MCF 10A (cell line): ENCODE measurements around the gene RIPOR2. TPM values are rescaled to one million over a fixed set of nuclear protein-coding genes. Genes with fewer than 3 reads are reported as not detected.

Source experiments
- BruUV-seq: library from RNA; stranded (reverse); fragments of 400-500 nt; replicated peaks from 2 replicates; lab custom pipeline; 2021; lab: Mats Ljungman, UMichigan
- CTCF ChIA-PET: fragments of 300-600 bp; sonication (Branson Sonifier 250); formaldehyde crosslinking; extraction: SDS; loops from one replicate; lab custom pipeline; 2021; ENCODE audit warnings: antibody characterized with exemption, inconsistent platforms; lab: Yijun Ruan, JAX
- POLR2A ChIA-PET: fragments of 300-600, 350-650 bp; sonication (Branson Sonifier 250); formaldehyde crosslinking; extraction: SDS; loops from one replicate; lab custom pipeline; 2020; ENCODE audit warnings: antibody characterized with exemption, inconsistent platforms; lab: Yijun Ruan, JAX
- DNase-seq: peaks from one replicate; pipeline ENCODE4 v3.0.0-alpha.2; 2018; ENCODE audit not compliant: unreplicated experiment
- H3K27ac Mint-ChIP-seq: one replicate; pipeline ENCODE4 v1.8.0; 2022; ENCODE audit warnings: mild to moderate bottlenecking, low read depth, mixed read lengths; ENCODE audit not compliant: unreplicated experiment
- H3K27me3 Mint-ChIP-seq: one replicate; pipeline ENCODE4 v1.8.0; 2022; ENCODE audit warnings: mixed read lengths; ENCODE audit not compliant: insufficient read depth, unreplicated experiment
- H3K36me3 Mint-ChIP-seq: one replicate; pipeline ENCODE4 v1.8.0; 2022; ENCODE audit warnings: mild to moderate bottlenecking, moderate library complexity, mixed read lengths; ENCODE audit not compliant: insufficient read depth, unreplicated experiment
- H3K4me1 Mint-ChIP-seq: one replicate; pipeline ENCODE4 v1.8.0; 2022; ENCODE audit warnings: mixed read lengths; ENCODE audit not compliant: insufficient read depth, unreplicated experiment
- H3K4me3 Mint-ChIP-seq: one replicate; pipeline ENCODE4 v1.8.0; 2022; ENCODE audit warnings: mild to moderate bottlenecking, moderate library complexity, mixed read lengths; ENCODE audit not compliant: unreplicated experiment
- H3K9me3 Mint-ChIP-seq: one replicate; pipeline ENCODE4 v1.8.0; 2022; ENCODE audit warnings: mixed read lengths; ENCODE audit not compliant: unreplicated experiment
- CTCF ChIP-seq: fragments of 200-600 bp; IDR thresholded peaks from one replicate; pipeline ENCODE4 v1.8.0; 2022; ENCODE audit warnings: antibody characterized with exemption, mild to moderate bottlenecking; ENCODE audit not compliant: unreplicated experiment
- intact Hi-C: fragments of 100-400 bp; cut with micrococcal nuclease; formaldehyde crosslinking; loops from 2 replicates; pipeline ENCODE4 v1.14.1; 2022
- total RNA-seq: library from RNA; stranded (reverse); gene quantifications from 2 replicates; pipeline ENCODE4 v1.2.3, GENCODE V29; 2022

Gene RIPOR2
- total RNA-seq, 1 experiment from 2014 or later, result 4.9 TPM

DNA sequence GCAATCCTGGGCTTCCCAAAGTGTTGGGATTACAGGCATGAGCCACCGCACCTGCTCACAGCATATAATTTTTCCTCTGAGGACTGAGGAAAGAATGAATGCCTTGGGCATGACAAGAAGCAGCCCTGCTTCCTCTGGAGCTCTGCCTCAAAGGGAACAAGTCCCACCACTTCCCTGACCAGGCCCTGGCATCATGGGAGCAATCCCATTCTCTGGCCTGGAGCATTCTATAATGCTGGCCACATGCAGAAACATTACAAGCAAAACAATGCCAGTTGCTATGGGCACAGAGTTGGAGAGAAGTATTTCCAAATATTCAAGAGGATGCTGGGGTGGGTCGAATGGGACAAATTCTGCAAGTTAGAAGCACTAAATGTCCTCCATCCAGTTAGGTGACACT, 95.6 kb downstream of the RIPOR2 start:
- ChIA-PET CTCF (no interaction called here), POLR2A (no interaction called here)
- Mint-ChIP-seq H3K4me3 (no peak overlapping the region), H3K27ac (no peak overlapping the region), H3K36me3 (peaks cover 24% of the 10 kb centered on the region), H3K9me3 (no peaks in the 10 kb centered on the region), H3K27me3 (no peaks in the 10 kb centered on the region), H3K4me1 (no peaks in the 10 kb centered on the region)
- no peak for DNase-seq
- no peak for TF ChIP-seq CTCF
- BruUV-seq, result no TSS peak
- intact Hi-C loops, result no loop called here

- CTCF ChIA-PET, result no interaction called here
These were observed 96.8 kb downstream of the RIPOR2 start for GRCh38 chr6:24838994-24839393.

GRCh38 chr6:24838081-24838480, 97.7 kb downstream of the RIPOR2 start:
- Mint-ChIP-seq H3K27me3 (no peaks in the 10 kb centered on the region), H3K27ac (no peak overlapping the region), H3K9me3 (no peaks in the 10 kb centered on the region), H3K4me1 (no peaks in the 10 kb centered on the region), H3K4me3 (no peak overlapping the region), H3K36me3 (peaks cover 21% of the 10 kb centered on the region)
- intact Hi-C loops, result no loop called here
- no peak for TF ChIP-seq CTCF
- BruUV-seq, result no TSS peak
- ChIA-PET POLR2A (interaction anchor here (0.7 kb wide), 1 partner anchor 63 kb away, joined by 4 read pairs; the partner anchor contains the start of gene GMNN), CTCF (no interaction called here)
- no peak for DNase-seq

More at GRCh38 chr6:24838994-24839393, 96.8 kb downstream of the RIPOR2 start:
- intact Hi-C loops, result no loop called here
- H3K9me3 Mint-ChIP-seq, result no peaks in the 10 kb centered on the region
- H3K27ac Mint-ChIP-seq, result no peak overlapping the region
- H3K4me1 Mint-ChIP-seq, result no peaks in the 10 kb centered on the region
- no TSS peak for BruUV-seq
- POLR2A ChIA-PET, result interaction anchor here (0.7 kb wide), 1 partner anchor 64 kb away, joined by 4 read pairs; the partner anchor contains the start of gene GMNN
- H3K36me3 Mint-ChIP-seq, result peaks cover 24% of the 10 kb centered on the region
- no peaks in the 10 kb centered on the region for H3K27me3 Mint-ChIP-seq
- TF ChIP-seq CTCF, result no peak
- no peak for DNase-seq
- H3K4me3 Mint-ChIP-seq, result no peak overlapping the region

GRCh38 chr6:24836109-24836508, 99.7 kb downstream of the RIPOR2 start:
- no TSS peak for BruUV-seq
- peaks cover 11% of the 10 kb centered on the region for H3K36me3 Mint-ChIP-seq
- H3K27me3 Mint-ChIP-seq, result no peaks in the 10 kb centered on the region
- TF ChIP-seq CTCF, result no peak
- no peaks in the 10 kb centered on the region for H3K9me3 Mint-ChIP-seq
- intact Hi-C loops, result no loop called here
- H3K4me1 Mint-ChIP-seq, result no peaks in the 10 kb centered on the region
- DNase-seq, result no peak
- no peak overlapping the region for H3K27ac Mint-ChIP-seq
- ChIA-PET CTCF (interaction anchor here (0.6 to 1.4 kb wide), 4 partner anchors 13 to 303 kb away, joined by 3 to 6 read pairs (median 4); no protein-coding TSS in a partner anchor), POLR2A (interaction anchor here (0.9 to 2.1 kb wide), 4 partner anchors 9 to 182 kb away, joined by 4 to 7 read pairs (median 4); no protein-coding TSS in a partner anchor)
- H3K4me3 Mint-ChIP-seq, result no peak overlapping the region
